NCI-H748 (cell line): ENCODE data around the gene TMPRSS9.
A peak's percentile ranks its signal among the peaks of the same experiment; 100 is the strongest.
"Not testable (repeated sequence)": the region's sequence is repeated elsewhere in the genome, so short reads cannot be mapped to it uniquely, and the experiment has no call there.

Experiments
- DNase-seq: peaks from one replicate; lab custom pipeline; 2025; ENCODE audit not compliant: unreplicated experiment; lab: John Stamatoyannopoulos, UW

Gene TMPRSS9

GRCh38 chr19:2455851-2456570 lies 95.9 kb downstream of the TMPRSS9 start:
- peak; percentile 27 for DNase-seq

GRCh38 chr19:2457394-2458037 lies 97.5 kb downstream of the TMPRSS9 start:
- no peak for DNase-seq

- no peak for DNase-seq
Observed at GRCh38 chr19:2458054-2458453, 98.0 kb downstream of the TMPRSS9 start.

- DNase-seq, result not testable (repeated sequence)
Observed at GRCh38 chr19:2458776-2459175, 98.7 kb downstream of the TMPRSS9 start.

- DNase-seq, result no peak
Observed at GRCh38 chr19:2460245-2460644, 100.2 kb downstream of the TMPRSS9 start.

GRCh38 chr19:2461751-2462634 lies 101.9 kb downstream of the TMPRSS9 start:
- no peak for DNase-seq

GRCh38 chr19:2462635-2463421 lies 102.8 kb downstream of the TMPRSS9 start:
- no peak for DNase-seq

- not testable (repeated sequence) for DNase-seq
Observed at GRCh38 chr19:2463694-2464093, 103.6 kb downstream of the TMPRSS9 start.

GRCh38 chr19:2464389-2464788 lies 104.3 kb downstream of the TMPRSS9 start:
- no peak for DNase-seq

- DNase-seq, result no peak
Observed at GRCh38 chr19:2468596-2468995, 108.5 kb downstream of the TMPRSS9 start.

GRCh38 chr19:2469102-2469914 lies 109.2 kb downstream of the TMPRSS9 start:
- DNase-seq, result no peak

GRCh38 chr19:2469915-2470200 lies 109.8 kb downstream of the TMPRSS9 start:
- not testable (repeated sequence) for DNase-seq

GRCh38 chr19:2474232-2475017 lies 114.4 kb downstream of the TMPRSS9 start:
- peak; percentile 81 for DNase-seq

- DNase-seq, result peak; percentile 39
Observed at GRCh38 chr19:2475018-2475701, 115.1 kb downstream of the TMPRSS9 start.
